ENCODE results near the gene DLGAP1.

GRCh38 chr18:3449512-3450011 lies 1005.5 kb downstream of the DLGAP1 start:
- TF ChIP-seq, protein P1, sequence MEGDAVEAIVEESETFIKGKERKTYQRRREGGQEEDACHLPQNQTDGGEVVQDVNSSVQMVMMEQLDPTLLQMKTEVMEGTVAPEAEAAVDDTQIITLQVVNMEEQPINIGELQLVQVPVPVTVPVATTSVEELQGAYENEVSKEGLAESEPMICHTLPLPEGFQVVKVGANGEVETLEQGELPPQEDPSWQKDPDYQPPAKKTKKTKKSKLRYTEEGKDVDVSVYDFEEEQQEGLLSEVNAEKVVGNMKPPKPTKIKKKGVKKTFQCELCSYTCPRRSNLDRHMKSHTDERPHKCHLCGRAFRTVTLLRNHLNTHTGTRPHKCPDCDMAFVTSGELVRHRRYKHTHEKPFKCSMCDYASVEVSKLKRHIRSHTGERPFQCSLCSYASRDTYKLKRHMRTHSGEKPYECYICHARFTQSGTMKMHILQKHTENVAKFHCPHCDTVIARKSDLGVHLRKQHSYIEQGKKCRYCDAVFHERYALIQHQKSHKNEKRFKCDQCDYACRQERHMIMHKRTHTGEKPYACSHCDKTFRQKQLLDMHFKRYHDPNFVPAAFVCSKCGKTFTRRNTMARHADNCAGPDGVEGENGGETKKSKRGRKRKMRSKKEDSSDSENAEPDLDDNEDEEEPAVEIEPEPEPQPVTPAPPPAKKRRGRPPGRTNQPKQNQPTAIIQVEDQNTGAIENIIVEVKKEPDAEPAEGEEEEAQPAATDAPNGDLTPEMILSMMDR (IDR thresholded peaks at IDR 0.05): no peak
- TF ChIP-seq EZH2phosphoT487 (IDR thresholded peaks at IDR 0.05): no peak
